ENCODE data around the gene C1S.

GRCh38 chr12:7076493-7076892 lies 16.0 kb downstream of the C1S start:
- TF ChIP-seq POLR2AphosphoS5 (IDR thresholded peaks at IDR 0.05; ENCODE audit: low read depth) (no peak), JUNB (IDR thresholded peaks at IDR 0.05; ENCODE audit: unreplicated experiment) (no peak), CTCF (conservative IDR thresholded peaks at IDR 0.05; ENCODE audit: low read depth in 2 of 2) (no peak), ZNF114 (CRISPR knock-in tag; IDR thresholded peaks at IDR 0.05) (no peak), ETS1 (IDR thresholded peaks at IDR 0.05) (no peak)
